ENCODE data around the gene AFMID.

- no peak for TF ChIP-seq EZH2 (IDR thresholded peaks at IDR 0.05; ENCODE audit: borderline replicate concordance, insufficient read depth, low read depth, low read length, poor library complexity, severe bottlenecking)
- TF ChIP-seq CTCF (IDR thresholded peaks at IDR 0.05): no peak
These were observed 23.0 kb upstream of the AFMID start for GRCh38 chr17:78163881-78164747.
